Suppressor macrophage (primary cell): ENCODE measurements around the gene BPIFB4.
"Not testable (repeated sequence)": the region's sequence is repeated elsewhere in the genome, so short reads cannot be mapped to it uniquely, and the experiment has no call there.

Source experiments
- DNase-seq, 4 experiments: peaks; one replicate each; pipeline ENCODE4 v3.0.0-alpha.2; 2020 to 2022
- total RNA-seq, 17 experiments: gene quantifications; one replicate each; lab custom pipeline; 2026; ENCODE audit warnings: mixed read lengths in 6 of 17, inconsistent platforms in 3 of 17; lab: John Stamatoyannopoulos, UW

Gene BPIFB4
- 0 to 1.7 (median 0) reads per million in 17 experiments for total RNA-seq

GRCh38 chr20:33079259-33079658 is at the start of gene BPIFB4:
TSS of gene BPIFB4 (plus strand) at chr20:33079643. CDS start at chr20:33081527, 1,884 bp downstream.
- no peak for DNase-seq

- DNase-seq: no peak
These were observed 49.4 kb upstream of the BPIFB4 start for GRCh38 chr20:33030076-33030475.

- no peak for DNase-seq
These were observed 48.9 kb upstream of the BPIFB4 start for GRCh38 chr20:33030569-33030968.

- DNase-seq: no peak
These were observed 47.9 kb upstream of the BPIFB4 start, which contains the start of gene BPIFB6 for GRCh38 chr20:33031531-33031930. TSS of gene BPIFB6 (plus strand) at chr20:33031648. CDS start at chr20:33031648, 0 bp downstream.

GRCh38 chr20:33032555-33032954 is 46.9 kb upstream of the BPIFB4 start:
- no peak for DNase-seq

- DNase-seq: no peak
These were observed 46.1 kb upstream of the BPIFB4 start for GRCh38 chr20:33033381-33033780.

GRCh38 chr20:33034115-33034514 is 45.3 kb upstream of the BPIFB4 start:
- no peak for DNase-seq

- DNase-seq: no peak
These were observed 44.4 kb upstream of the BPIFB4 start for GRCh38 chr20:33034901-33035492.

GRCh38 chr20:33037456-33037855 is 42.0 kb upstream of the BPIFB4 start:
- DNase-seq: no peak

GRCh38 chr20:33038243-33038642 is 41.2 kb upstream of the BPIFB4 start:
- no peak for DNase-seq

- DNase-seq: no peak
These were observed 37.0 kb upstream of the BPIFB4 start for GRCh38 chr20:33042430-33042829.

- no peak for DNase-seq
These were observed 36.3 kb upstream of the BPIFB4 start for GRCh38 chr20:33042983-33043730.

GRCh38 chr20:33043731-33044181 is 35.7 kb upstream of the BPIFB4 start:
- DNase-seq: no peak

GRCh38 chr20:33045129-33045721 is 34.2 kb upstream of the BPIFB4 start:
- DNase-seq: not testable (repeated sequence)

- no peak for DNase-seq
These were observed 33.0 kb upstream of the BPIFB4 start for GRCh38 chr20:33046412-33046811.

- no peak for DNase-seq
These were observed 28.1 kb upstream of the BPIFB4 start for GRCh38 chr20:33051333-33051732.

GRCh38 chr20:33053291-33054106 is 25.9 kb upstream of the BPIFB4 start, which contains the start of gene BPIFB3:
TSS of gene BPIFB3 (plus strand) at chr20:33053903. CDS start at chr20:33055436, 1,533 bp downstream.
- no peak for DNase-seq

- DNase-seq: no peak
These were observed 25.1 kb upstream of the BPIFB4 start for GRCh38 chr20:33054381-33054780.

GRCh38 chr20:33054791-33055190 is 24.7 kb upstream of the BPIFB4 start:
- no peak for DNase-seq

- DNase-seq: no peak
These were observed 20.3 kb upstream of the BPIFB4 start for GRCh38 chr20:33059136-33059535.

- no peak for DNase-seq
These were observed 19.6 kb upstream of the BPIFB4 start for GRCh38 chr20:33059741-33060390.

GRCh38 chr20:33061658-33062028 is 17.8 kb upstream of the BPIFB4 start:
- no peak for DNase-seq
